ENCODE data around the gene PDE4D.
A peak's percentile ranks its signal among the peaks of the same experiment; 100 is the strongest.

The PDE4D gene

GRCh38 chr5:58933891-58934628 lies 959.5 kb downstream of the PDE4D start:
- DNase-seq: peak; percentile 58

- no peak for DNase-seq
These were observed 961.4 kb downstream of the PDE4D start for GRCh38 chr5:58932057-58932612.

- no peak for DNase-seq
These were observed 963.0 kb downstream of the PDE4D start for GRCh38 chr5:58930520-58930919.

GRCh38 chr5:58929726-58930125 lies 963.8 kb downstream of the PDE4D start:
- no peak for DNase-seq

- DNase-seq: no peak
These were observed 965.6 kb downstream of the PDE4D start for GRCh38 chr5:58927938-58928337.

GRCh38 chr5:58927181-58927580 lies 966.3 kb downstream of the PDE4D start:
- DNase-seq: no peak

GRCh38 chr5:58926541-58926935 lies 967.0 kb downstream of the PDE4D start:
- DNase-seq: no peak

GRCh38 chr5:58925627-58926540 lies 967.6 kb downstream of the PDE4D start:
- no peak for DNase-seq

- no peak for DNase-seq
These were observed 969.2 kb downstream of the PDE4D start for GRCh38 chr5:58924306-58924705.

- no peak for DNase-seq
These were observed 970.2 kb downstream of the PDE4D start for GRCh38 chr5:58923355-58923754.

GRCh38 chr5:58922461-58923171 lies 970.9 kb downstream of the PDE4D start:
- no peak for DNase-seq

- no peak for DNase-seq
These were observed 972.4 kb downstream of the PDE4D start for GRCh38 chr5:58921159-58921558.

GRCh38 chr5:58919833-58920232 lies 973.7 kb downstream of the PDE4D start:
- no peak for DNase-seq

Data from CD4-positive, alpha-beta T cell treated with Interleukin-10 for 1 hour (primary cell).